HG02759 (cell line): ENCODE results near the gene DTNB.
"Not testable (repeated sequence)": the region's sequence is repeated elsewhere in the genome, so short reads cannot be mapped to it uniquely, and the experiment has no call there.

Experiments used
- ATAC-seq: cut with Tn5 transposase; IDR thresholded peaks from one replicate; pipeline ENCODE4 v1.9.1; 2021; ENCODE audit warnings: mild to moderate bottlenecking, moderate library complexity; ENCODE audit not compliant: unreplicated experiment

The DTNB gene

GRCh38 chr2:25549571-25549970 is 123.8 kb downstream of the DTNB start:
- not testable (repeated sequence) for ATAC-seq

GRCh38 chr2:25548601-25549000 is 124.8 kb downstream of the DTNB start:
- no peak for ATAC-seq

- ATAC-seq: no peak
These were observed 126.5 kb downstream of the DTNB start for GRCh38 chr2:25546852-25547251.

- ATAC-seq: no peak
These were observed 127.5 kb downstream of the DTNB start for GRCh38 chr2:25545899-25546298.

- ATAC-seq: no peak
These were observed 128.9 kb downstream of the DTNB start for GRCh38 chr2:25544445-25544844.

- no peak for ATAC-seq
These were observed 129.4 kb downstream of the DTNB start for GRCh38 chr2:25543939-25544338.

- ATAC-seq: no peak
These were observed 132.0 kb downstream of the DTNB start for GRCh38 chr2:25541378-25541777.

- ATAC-seq: no peak
These were observed 134.2 kb downstream of the DTNB start for GRCh38 chr2:25539136-25539535.

GRCh38 chr2:25537526-25537925 is 135.9 kb downstream of the DTNB start:
- no peak for ATAC-seq

- not testable (repeated sequence) for ATAC-seq
These were observed 137.7 kb downstream of the DTNB start for GRCh38 chr2:25535411-25536289.

GRCh38 chr2:25534937-25535336 is 138.4 kb downstream of the DTNB start:
- not testable (repeated sequence) for ATAC-seq

- no peak for ATAC-seq
These were observed 138.9 kb downstream of the DTNB start for GRCh38 chr2:25534455-25534854.

GRCh38 chr2:25533771-25534170 is 139.6 kb downstream of the DTNB start:
- not testable (repeated sequence) for ATAC-seq

- ATAC-seq: no peak
These were observed 140.9 kb downstream of the DTNB start for GRCh38 chr2:25532521-25532920.

- no peak for ATAC-seq
These were observed 144.3 kb downstream of the DTNB start for GRCh38 chr2:25529034-25529433.

GRCh38 chr2:25528173-25528572 is 145.2 kb downstream of the DTNB start:
- ATAC-seq: no peak

- peak; percentile 62 for ATAC-seq
These were observed 148.9 kb downstream of the DTNB start for GRCh38 chr2:25524507-25524906.

GRCh38 chr2:25523060-25523459 is 150.3 kb downstream of the DTNB start:
- ATAC-seq: no peak

GRCh38 chr2:25521665-25522387 is 151.6 kb downstream of the DTNB start:
- peak; percentile 63 for ATAC-seq

GRCh38 chr2:25521126-25521525 is 152.3 kb downstream of the DTNB start:
- no peak for ATAC-seq

GRCh38 chr2:25517701-25518100 is 155.7 kb downstream of the DTNB start:
- no peak for ATAC-seq

- ATAC-seq: no peak
These were observed 159.2 kb downstream of the DTNB start for GRCh38 chr2:25514043-25514637.
